Activated naive CD4-positive, alpha-beta T cell treated with anti-CD3 and anti-CD28 coated beads, Interleukin-2, amount 50 U/mL, for 24 hours (primary cell): Measurements from ENCODE around the gene ISCU.
"Not testable (repeated sequence)": the region's sequence is repeated elsewhere in the genome, so short reads cannot be mapped to it uniquely, and the experiment has no call there.

Experiments
- H3K27ac Mint-ChIP-seq: one replicate; pipeline ENCODE4 v1.8.0; 2021; ENCODE audit warnings: mild to moderate bottlenecking, mixed read lengths
- H3K27me3 Mint-ChIP-seq: one replicate; pipeline ENCODE4 v1.8.0; 2021; ENCODE audit warnings: mixed read lengths
- H3K36me3 Mint-ChIP-seq: one replicate; pipeline ENCODE4 v1.8.0; 2021; ENCODE audit warnings: mixed read lengths
- H3K4me1 Mint-ChIP-seq: one replicate; pipeline ENCODE4 v1.8.0; 2021; ENCODE audit warnings: mixed read lengths
- H3K4me3 Mint-ChIP-seq: one replicate; pipeline ENCODE4 v1.8.0; 2021; ENCODE audit warnings: mild to moderate bottlenecking, mixed read lengths
- H3K9me3 Mint-ChIP-seq: one replicate; pipeline ENCODE4 v1.8.0; 2021; ENCODE audit warnings: mixed read lengths

The ISCU gene

DNA sequence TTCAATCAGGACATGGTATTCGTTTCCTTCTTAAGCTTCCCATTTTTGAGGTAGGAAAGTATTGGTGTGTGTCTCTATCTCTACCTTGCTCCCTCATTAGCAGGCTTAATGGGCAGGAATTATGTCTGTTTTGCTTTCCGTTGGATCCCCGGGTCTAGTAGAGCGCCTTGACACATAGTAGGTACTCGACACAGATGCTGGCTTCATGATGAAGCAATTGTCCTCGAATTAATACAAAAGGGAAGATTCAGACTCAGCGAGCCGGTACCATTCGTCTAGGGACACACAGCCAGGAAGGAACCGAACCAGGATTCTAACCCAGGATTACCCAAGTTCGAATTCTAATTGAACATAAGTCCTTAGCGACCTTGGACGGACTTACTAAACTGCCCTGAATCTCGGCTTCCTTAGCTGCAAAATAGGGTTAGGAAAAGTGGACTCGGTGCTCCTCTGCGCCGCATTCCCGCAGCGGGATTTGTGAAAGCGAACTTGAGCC, 496 bp upstream of the ISCU start:
- Mint-ChIP-seq H3K27me3 (no peaks in the 10 kb centered on the region), H3K9me3 (no peaks in the 10 kb centered on the region), H3K27ac (peak overlapping the region; percentile 99), H3K4me3 (peak overlapping the region; percentile 98), H3K4me1 (peaks cover 58% of the 10 kb centered on the region), H3K36me3 (peaks cover 9% of the 10 kb centered on the region)

DNA sequence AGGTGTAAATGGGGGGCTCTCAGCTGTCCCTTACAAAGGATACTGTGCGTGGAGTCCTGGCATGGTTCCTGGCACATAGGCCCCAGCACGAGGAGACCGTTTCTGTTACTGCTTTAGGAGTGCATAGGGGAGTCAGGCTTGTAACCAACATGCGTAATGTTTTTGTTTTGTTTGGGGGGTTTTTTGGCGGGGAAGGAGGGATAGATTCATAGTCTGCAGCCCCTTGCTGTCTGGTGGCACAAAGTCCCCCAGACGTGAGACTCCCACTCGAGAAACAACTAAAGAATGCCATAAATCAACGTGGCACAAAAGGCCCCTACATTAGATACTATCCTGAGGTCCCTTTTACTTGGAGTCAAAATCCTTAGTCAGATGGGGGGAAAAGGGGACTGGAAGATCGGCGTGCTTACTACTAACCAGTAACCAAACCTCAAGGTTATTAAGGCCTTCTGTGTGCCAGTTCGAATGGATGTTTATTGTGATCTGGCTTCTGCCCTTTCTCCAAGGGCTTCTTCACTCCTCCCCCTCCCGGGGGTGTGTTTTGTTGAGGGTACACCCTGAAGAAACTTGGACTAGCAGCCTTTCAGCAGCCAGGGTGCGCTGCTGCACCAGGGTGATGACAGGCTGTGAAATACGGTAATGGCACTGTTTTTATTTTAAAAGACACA, 874 bp downstream of the ISCU start:
- Mint-ChIP-seq H3K9me3 (no peaks in the 10 kb centered on the region), H3K4me1 (peaks cover 59% of the 10 kb centered on the region), H3K27ac (peak overlapping the region; percentile 95), H3K4me3 (peak overlapping the region; percentile 98), H3K36me3 (peaks cover 17% of the 10 kb centered on the region), H3K27me3 (no peaks in the 10 kb centered on the region)

DNA sequence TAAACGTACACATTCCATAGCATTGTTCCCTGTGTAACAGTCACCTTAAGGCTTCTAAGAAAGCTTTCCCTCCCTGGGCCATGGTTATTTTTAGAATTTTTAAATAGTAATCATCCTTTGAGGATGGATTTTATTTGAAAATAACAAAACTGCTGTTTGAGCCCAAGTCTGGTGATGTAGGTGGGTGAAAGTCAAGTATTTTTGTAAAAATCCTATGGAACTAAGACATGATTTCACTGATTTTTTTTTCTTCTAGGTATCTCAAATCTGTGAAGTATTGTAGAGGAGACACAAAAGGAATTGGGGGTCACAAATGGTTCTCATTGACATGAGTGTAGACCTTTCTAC, 1.4 kb downstream of the ISCU start:
- Mint-ChIP-seq H3K4me1 (peaks cover 61% of the 10 kb centered on the region), H3K4me3 (peak overlapping the region; percentile 98), H3K27me3 (no peaks in the 10 kb centered on the region), H3K36me3 (peaks cover 20% of the 10 kb centered on the region), H3K9me3 (no peaks in the 10 kb centered on the region), H3K27ac (peak overlapping the region; percentile 95)

DNA sequence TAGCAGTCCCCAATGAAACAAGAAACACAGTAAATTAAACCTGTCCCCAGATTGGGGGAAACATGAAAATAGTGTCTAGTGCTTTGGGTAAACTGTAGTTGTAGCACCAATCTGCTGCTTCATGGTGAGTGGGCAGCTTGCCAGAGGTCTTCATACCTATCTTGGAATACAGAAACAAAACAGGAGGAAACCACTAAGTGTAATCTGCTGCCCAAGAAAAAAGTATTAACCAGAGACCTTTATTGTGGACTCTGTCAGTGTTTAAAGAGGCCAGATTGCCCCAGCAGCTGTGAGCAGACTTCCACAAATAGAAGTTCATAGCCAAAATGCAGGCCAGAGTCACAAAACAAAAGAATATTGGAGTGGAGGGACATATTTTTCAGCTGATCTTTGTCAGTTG, 2.3 kb downstream of the ISCU start:
- Mint-ChIP-seq H3K9me3 (no peaks in the 10 kb centered on the region), H3K4me3 (no peak overlapping the region), H3K4me1 (peaks cover 63% of the 10 kb centered on the region), H3K27ac (no peak overlapping the region), H3K27me3 (no peaks in the 10 kb centered on the region), H3K36me3 (peaks cover 23% of the 10 kb centered on the region)

DNA sequence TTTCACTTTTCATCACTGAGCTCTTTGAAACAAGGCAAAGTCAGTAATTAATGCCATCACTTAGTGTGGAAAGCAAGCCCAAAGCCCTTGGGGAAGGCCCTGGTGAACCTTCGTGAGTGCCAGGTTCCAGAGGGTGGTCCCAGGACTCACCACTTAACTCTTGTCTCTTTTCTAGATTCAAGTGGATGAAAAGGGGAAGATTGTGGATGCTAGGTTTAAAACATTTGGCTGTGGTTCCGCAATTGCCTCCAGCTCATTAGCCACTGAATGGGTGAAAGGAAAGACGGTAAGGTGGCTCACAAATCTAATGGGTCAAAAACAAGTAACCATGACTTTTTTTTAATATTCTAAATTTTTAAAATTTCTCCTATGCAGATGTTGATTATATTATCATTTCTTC, 2.8 kb downstream of the ISCU start:
- H3K27me3 Mint-ChIP-seq = no peaks in the 10 kb centered on the region
- no peaks in the 10 kb centered on the region for H3K9me3 Mint-ChIP-seq
- peaks cover 61% of the 10 kb centered on the region for H3K4me1 Mint-ChIP-seq
- peaks cover 21% of the 10 kb centered on the region for H3K36me3 Mint-ChIP-seq
- H3K27ac Mint-ChIP-seq = no peak overlapping the region
- no peak overlapping the region for H3K4me3 Mint-ChIP-seq

DNA sequence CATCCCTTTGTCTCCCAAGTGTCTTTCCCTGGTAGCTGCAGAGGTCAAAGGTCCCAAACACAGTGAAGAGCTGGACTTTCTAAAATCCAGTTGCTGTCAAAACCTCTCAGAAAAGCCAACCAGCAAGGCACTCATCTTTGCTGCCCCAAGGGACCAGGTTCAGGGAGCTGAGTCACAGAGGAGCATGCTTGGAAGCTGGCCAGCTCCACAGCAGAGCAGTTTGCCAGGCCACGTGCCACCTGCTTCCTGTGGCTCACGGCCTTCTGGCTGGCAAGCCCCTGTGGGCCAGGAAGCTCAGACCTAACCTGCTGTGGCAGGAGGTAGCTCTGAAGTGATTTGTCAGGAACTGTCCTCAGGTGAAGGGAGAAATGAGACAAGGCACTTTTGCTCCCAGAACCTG, 3.6 kb downstream of the ISCU start:
- Mint-ChIP-seq H3K27ac (peak overlapping the region; percentile 72), H3K27me3 (no peaks in the 10 kb centered on the region), H3K36me3 (peaks cover 25% of the 10 kb centered on the region), H3K4me3 (no peak overlapping the region), H3K9me3 (no peaks in the 10 kb centered on the region), H3K4me1 (peaks cover 68% of the 10 kb centered on the region)

DNA sequence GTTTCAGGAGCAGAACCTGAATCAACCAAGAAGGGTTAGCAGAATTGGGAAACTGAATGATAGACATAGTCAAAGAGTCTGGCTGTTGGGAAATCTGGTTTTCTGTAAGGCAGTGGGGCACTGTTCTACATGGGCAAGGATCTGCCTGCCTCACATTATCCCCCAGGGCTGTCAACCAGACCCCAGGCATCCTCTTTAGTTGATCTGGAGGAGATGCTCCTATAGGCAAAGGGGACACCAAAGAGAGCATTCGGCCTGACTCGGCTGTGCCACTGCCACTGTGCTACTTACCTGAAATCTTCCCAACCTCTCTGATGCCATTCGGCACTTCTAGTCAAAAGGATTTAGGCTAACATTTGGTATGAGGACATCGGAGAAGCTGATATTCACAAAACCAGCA, 4.1 kb downstream of the ISCU start:
- peak overlapping the region; percentile 72 for H3K27ac Mint-ChIP-seq
- H3K4me3 Mint-ChIP-seq = no peak overlapping the region
- H3K36me3 Mint-ChIP-seq = peaks cover 25% of the 10 kb centered on the region
- no peaks in the 10 kb centered on the region for H3K9me3 Mint-ChIP-seq
- H3K4me1 Mint-ChIP-seq = peaks cover 73% of the 10 kb centered on the region
- H3K27me3 Mint-ChIP-seq = no peaks in the 10 kb centered on the region

DNA sequence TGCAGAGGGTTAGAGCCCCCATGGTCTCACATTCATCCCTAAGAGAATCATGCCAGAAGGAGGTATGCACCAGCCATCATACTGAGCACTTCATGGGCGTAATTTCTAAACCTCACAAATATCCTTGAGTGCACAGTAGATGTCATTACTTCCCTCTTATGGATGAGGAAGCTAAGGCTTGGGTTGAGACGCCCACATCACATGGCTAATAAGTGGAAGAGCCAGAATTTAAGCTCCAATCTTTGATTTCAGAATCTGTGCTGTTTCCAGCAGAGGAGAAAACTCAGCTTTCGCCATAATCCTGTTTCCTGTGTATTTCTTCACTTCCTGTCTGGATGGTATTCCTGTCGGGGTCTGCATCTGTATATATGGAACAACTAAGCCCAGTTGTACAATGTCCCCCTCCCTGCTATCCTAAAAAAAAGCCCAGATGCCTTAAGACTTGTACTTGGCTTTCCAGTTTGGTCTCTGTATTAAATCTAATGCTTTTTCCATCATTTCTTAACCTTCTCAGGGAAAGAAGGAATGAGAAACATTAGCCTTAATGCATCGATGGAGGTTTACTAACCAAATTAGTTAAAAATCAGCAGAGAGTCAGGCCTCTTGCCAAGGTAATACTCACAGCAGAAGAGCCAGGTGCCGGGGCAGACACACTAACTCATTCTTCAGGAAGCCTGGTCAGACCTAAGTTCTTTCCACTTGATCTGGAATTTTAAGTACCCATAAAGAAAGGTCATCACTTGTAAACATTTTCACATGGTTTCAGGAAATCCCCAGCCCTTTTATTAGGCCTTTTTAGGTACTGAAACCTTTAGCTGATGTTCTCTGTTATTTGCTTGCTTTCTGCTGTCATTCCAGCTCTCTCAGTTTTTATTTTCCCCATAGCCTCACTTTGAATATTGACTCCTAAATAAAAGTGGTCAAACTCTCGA, 5.3 kb downstream of the ISCU start:
- Mint-ChIP-seq H3K4me3 (peak overlapping the region; percentile 86), H3K27me3 (no peaks in the 10 kb centered on the region), H3K27ac (peak overlapping the region; percentile 97), H3K9me3 (no peaks in the 10 kb centered on the region), H3K4me1 (peaks cover 85% of the 10 kb centered on the region), H3K36me3 (peaks cover 25% of the 10 kb centered on the region)

DNA sequence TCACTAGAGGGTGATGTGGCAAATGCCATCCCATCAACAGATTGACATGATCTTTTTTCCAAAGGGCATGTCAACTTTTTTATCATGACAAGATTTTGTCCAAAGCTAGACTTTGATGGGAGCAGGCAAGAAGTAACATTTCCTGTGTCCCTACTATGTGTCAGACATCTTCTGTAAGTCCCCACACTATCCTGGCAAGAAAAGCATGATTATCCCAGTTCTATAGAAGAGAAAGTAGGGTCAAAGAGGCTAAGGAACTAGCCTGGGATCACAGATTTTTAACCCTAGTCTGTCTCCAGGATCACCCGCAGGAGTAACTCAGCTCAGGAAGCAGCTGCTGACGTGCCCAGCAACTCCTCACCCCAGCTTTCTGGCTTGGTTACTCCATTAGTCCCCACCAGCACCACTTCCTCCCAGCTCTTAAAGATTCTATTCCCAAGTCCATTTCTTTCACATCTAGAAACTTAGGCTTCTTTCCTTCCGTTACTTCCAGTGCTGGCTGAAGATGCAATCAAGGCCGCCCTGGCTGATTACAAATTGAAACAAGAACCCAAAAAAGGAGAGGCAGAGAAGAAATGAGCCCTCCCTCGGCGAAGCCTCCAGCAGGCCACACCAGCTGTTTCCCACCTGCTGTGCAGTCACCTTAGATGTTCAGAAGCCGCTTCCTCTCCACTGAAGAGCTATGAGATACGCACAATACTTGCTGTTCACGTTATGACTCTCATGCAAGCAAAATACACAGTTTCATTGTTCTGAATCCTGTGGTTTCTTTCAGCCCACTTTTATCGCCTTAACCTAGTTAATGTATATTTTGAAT, 6.2 kb downstream of the ISCU start:
- peaks cover 92% of the 10 kb centered on the region for H3K4me1 Mint-ChIP-seq
- peaks cover 25% of the 10 kb centered on the region for H3K36me3 Mint-ChIP-seq

DNA sequence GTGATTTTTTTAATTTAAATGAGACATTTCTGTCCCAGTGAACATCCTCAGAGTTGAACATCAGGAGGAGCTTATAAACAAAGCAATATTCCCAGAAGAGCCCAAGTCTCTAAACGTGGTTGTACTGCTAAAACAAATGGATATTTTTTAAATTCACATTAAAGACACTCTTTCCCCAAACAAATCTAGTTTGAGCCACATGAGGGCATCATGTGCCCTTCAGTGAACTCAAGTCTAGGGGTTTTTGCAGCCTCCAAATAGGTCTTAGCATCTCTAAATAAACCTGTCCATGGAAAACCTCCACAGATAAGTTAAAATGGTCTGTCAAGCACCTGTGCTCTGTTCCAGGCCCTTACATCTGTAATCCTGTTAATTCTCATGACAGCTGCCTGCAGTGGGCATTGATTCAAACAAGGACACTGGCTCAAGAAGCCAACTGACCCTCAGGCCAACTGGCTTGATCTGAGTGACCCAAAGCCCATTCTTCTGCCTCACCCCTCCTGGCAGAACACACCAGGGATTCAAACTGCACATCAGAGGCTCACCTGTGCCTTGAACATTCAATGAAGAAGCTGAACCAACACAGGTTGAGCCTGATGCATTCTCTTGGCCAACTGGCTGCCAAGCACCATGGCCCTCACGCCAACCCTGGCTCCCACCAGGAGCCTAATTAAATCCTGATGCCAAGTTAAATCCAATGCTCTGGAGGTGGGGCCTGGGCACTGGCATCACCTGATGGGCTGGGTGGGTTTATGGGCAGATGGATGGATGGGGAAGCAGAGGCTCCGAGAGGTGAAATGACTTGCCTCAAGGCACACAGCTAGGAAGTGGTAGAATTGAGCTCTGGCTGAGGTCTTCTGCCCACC, 8.6 kb downstream of the ISCU start:
- H3K4me1 Mint-ChIP-seq = peaks cover 95% of the 10 kb centered on the region
- H3K27me3 Mint-ChIP-seq = no peaks in the 10 kb centered on the region
- peaks cover 21% of the 10 kb centered on the region for H3K36me3 Mint-ChIP-seq
- H3K27ac Mint-ChIP-seq = peak overlapping the region; percentile 86
- H3K4me3 Mint-ChIP-seq = peak overlapping the region; percentile 23
- no peaks in the 10 kb centered on the region for H3K9me3 Mint-ChIP-seq

More for the DNA sequence above, 6.2 kb downstream of the ISCU start:
- H3K27me3 Mint-ChIP-seq = no peaks in the 10 kb centered on the region
- H3K27ac Mint-ChIP-seq = peak overlapping the region; percentile 97
- H3K9me3 Mint-ChIP-seq = no peaks in the 10 kb centered on the region
- H3K4me3 Mint-ChIP-seq = peak overlapping the region; percentile 86

DNA sequence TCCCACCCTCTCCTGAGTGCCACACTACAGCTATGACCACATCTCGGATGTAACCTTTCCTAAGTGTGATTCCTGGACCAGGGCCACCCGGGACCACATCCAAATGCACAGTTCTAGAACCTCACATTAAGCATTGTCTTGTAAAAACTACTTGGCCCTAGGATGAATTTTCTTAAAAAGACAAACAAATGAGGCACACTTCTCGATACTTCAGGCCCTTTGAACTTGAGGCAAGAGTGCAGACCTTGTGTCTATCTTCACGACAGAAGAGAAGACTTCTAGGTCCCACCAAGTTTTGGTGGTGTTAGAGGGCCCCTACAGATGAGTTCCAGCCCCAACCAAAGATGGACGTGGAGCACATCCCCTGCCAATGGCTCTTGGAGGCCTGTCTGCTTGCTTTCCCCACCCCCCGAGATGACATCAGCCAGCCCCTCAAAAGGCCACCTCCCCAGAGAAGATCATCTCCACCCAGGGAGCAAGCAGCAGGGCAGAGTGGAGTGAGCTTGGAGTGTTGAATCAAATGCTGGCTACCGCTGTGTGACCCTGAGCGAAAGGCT, 9.3 kb downstream of the ISCU start:
- H3K9me3 Mint-ChIP-seq = no peaks in the 10 kb centered on the region
- peaks cover 21% of the 10 kb centered on the region for H3K36me3 Mint-ChIP-seq
- H3K27ac Mint-ChIP-seq = peak overlapping the region; percentile 65
- peaks cover 94% of the 10 kb centered on the region for H3K4me1 Mint-ChIP-seq
- no peaks in the 10 kb centered on the region for H3K27me3 Mint-ChIP-seq
- no peak overlapping the region for H3K4me3 Mint-ChIP-seq

DNA sequence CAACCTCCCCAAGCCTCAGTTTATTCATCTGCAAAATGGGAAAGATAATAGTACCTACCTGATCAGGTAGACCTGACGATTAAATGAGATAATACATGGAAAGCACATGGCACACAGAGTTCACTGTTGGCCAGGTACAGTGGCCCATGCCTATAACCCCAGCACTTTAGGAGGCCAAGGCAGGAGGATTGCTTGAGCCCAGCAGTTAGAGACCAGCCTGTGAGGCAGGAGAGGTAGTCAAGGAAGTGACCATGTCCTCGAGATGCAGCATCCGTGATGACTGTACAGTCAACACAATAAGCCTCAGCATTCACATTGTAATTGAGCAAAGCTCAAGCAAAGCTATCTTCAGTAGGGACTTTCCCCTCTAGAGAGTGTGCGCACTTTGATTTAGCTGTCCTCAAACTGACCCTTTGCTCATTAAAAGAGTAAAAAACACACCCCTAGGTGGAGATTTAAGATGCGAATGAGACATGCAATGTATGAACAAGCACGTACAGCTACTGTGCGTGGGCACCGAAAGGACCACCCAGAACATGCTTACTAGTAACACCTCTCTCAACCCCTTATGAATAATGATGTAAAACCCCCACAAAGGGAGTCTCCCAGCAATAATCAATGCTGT, 9.9 kb downstream of the ISCU start:
- Mint-ChIP-seq H3K27ac (peak overlapping the region; percentile 65), H3K27me3 (no peaks in the 10 kb centered on the region), H3K36me3 (peaks cover 17% of the 10 kb centered on the region), H3K4me1 (peaks cover 93% of the 10 kb centered on the region), H3K4me3 (no peak overlapping the region), H3K9me3 (no peaks in the 10 kb centered on the region)

DNA sequence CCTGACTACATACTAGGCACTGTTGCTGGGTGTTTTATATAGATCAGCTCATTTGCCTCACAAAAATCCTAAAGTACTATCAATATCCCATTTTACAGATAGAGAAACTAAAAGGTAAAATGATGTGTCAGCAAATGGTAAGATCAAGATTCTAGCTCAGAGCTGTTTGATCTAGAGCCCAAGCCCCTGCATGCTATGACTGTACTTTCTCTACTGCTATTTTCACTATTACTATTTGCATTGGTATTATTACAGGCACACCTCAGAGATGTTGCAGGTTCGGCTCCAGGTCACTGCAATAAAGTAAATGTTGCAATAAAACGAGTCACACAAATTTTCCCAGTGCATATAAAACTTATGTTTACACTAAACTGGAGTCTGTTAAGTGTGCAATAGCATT, 10.9 kb downstream of the ISCU start:
- H3K27ac Mint-ChIP-seq = peak overlapping the region; percentile 4
- no peak overlapping the region for H3K4me3 Mint-ChIP-seq
- no peaks in the 10 kb centered on the region for H3K9me3 Mint-ChIP-seq
- peaks cover 12% of the 10 kb centered on the region for H3K36me3 Mint-ChIP-seq
- peaks cover 83% of the 10 kb centered on the region for H3K4me1 Mint-ChIP-seq
- no peaks in the 10 kb centered on the region for H3K27me3 Mint-ChIP-seq

DNA sequence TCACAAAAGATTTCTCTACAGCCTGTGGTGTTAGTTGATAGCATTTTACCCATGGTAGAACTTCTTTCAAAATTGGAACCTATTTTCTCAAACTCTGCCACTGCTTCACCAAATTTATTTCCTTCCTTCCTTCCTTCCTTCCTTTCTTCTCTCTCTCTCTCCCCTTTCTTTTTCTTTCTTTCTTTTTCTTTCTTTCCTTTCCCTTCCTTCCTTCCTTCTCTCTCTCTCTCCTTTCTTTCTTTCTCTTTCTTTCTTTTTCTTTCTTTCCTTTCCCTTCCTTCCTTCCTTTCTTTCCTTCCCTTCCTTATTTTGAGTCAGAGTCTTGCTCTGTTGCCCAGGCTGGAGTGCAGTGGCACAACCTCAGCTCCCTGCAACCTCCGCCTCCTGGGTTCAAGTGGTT, 11.9 kb downstream of the ISCU start:
- not testable (repeated sequence) for H3K4me3 Mint-ChIP-seq, H3K9me3 Mint-ChIP-seq, H3K36me3 Mint-ChIP-seq, H3K27me3 Mint-ChIP-seq
- H3K27ac Mint-ChIP-seq = peak overlapping the region; percentile 85
- H3K4me1 Mint-ChIP-seq = peaks cover 73% of the 10 kb centered on the region
